CD14-positive monocyte (primary cell): ENCODE measurements around the gene TAF1C. TPM values are rescaled to one million over a fixed set of nuclear protein-coding genes. Genes with fewer than 3 reads are reported as not detected.

Experiments
- DNase-seq, 3 donors: peaks; one replicate each; pipeline ENCODE4 v3.0.0-alpha.2; 2011 to 2022
- H2AFZ ChIP-seq: 2 replicates; pipeline ENCODE4 v1.6.0; 2012; ENCODE audit warnings: mild to moderate bottlenecking, low read depth, low read length, inconsistent platforms; ENCODE audit not compliant: insufficient read depth, poor library complexity, severe bottlenecking
- H3K27ac ChIP-seq, 2 donors: 1 replicate in 1 of 2; 2 replicates in 1 of 2; pipeline ENCODE4 v1.5.1; 2012 to 2013; ENCODE audit warnings: low read length in 2 of 2, control low read depth in 1 of 2, inconsistent platforms in 1 of 2, low read depth in 1 of 2, mild to moderate bottlenecking in 1 of 2
- H3K27me3 ChIP-seq, 2 donors: one replicate each; pipeline versions ENCODE4 v1.6.0 to v1.6.1; 2011 to 2013; ENCODE audit warnings: low read length in 2 of 2; ENCODE audit not compliant: control insufficient read depth in 2 of 2, insufficient read depth in 2 of 2
- H3K36me3 ChIP-seq, 2 donors: replicated peaks in 1 of 2; 1 replicate in 1 of 2; 2 replicates in 1 of 2; pipeline versions ENCODE4 v1.5.1 to v1.6.1; 2012 to 2013; ENCODE audit warnings: low read length in 2 of 2, control low read depth in 1 of 2, inconsistent platforms in 1 of 2, mild to moderate bottlenecking in 1 of 2; ENCODE audit not compliant: insufficient read depth in 2 of 2, control insufficient read depth in 1 of 2
- H3K4me1 ChIP-seq, 2 donors: 1 replicate in 1 of 2; 2 replicates in 1 of 2; pipeline versions ENCODE4 v1.5.1 to v1.6.1; 2012 to 2013; ENCODE audit warnings: low read length in 2 of 2, control low read depth in 1 of 2, inconsistent platforms in 1 of 2, mild to moderate bottlenecking in 1 of 2, moderate library complexity in 1 of 2; ENCODE audit not compliant: insufficient read depth in 2 of 2, control insufficient read depth in 1 of 2
- H3K4me2 ChIP-seq: replicated peaks from 2 replicates; pipeline ENCODE3; 2012; ENCODE audit warnings: low read length, moderate library complexity, mild to moderate bottlenecking; ENCODE audit not compliant: poor library complexity, severe bottlenecking; ENCODE audit errors: extremely low read depth
- H3K4me3 ChIP-seq, 3 experiments: fragments of 200-600 bp in 1 of 3; sonication (generic) in 1 of 3; replicated peaks in 1 of 3; 1 replicate in 2 of 3; 2 replicates in 1 of 3; pipeline ENCODE4 v1.5.1; 2011 to 2013; ENCODE audit warnings: low read length in 3 of 3, mild to moderate bottlenecking in 3 of 3, control low read depth in 2 of 3, low read depth in 2 of 3, inconsistent platforms in 1 of 3, moderate library complexity in 1 of 3
- H3K79me2 ChIP-seq: 2 replicates; pipeline ENCODE4 v1.6.0; 2012; ENCODE audit warnings: mild to moderate bottlenecking, control low read depth, inconsistent platforms, low read length, moderate library complexity; ENCODE audit not compliant: insufficient read depth
- H3K9ac ChIP-seq: 2 replicates; pipeline ENCODE4 v1.6.0; 2017; ENCODE audit warnings: low read length, mild to moderate bottlenecking; ENCODE audit not compliant: insufficient read depth, poor library complexity, severe bottlenecking
- H3K9me3 ChIP-seq, 2 donors: replicated peaks in 1 of 2; 1 replicate in 1 of 2; 2 replicates in 1 of 2; pipeline versions ENCODE4 v1.5.1 to v1.6.1; 2012 to 2013; ENCODE audit warnings: low read length in 2 of 2, control low read depth in 1 of 2; ENCODE audit not compliant: control insufficient read depth in 1 of 2, insufficient read depth in 1 of 2
- H4K20me1 ChIP-seq: 2 replicates; pipeline ENCODE4 v1.6.0; 2012; ENCODE audit warnings: mild to moderate bottlenecking, low read length, control low read depth, moderate library complexity; ENCODE audit not compliant: insufficient read depth
- H3K27ac Mint-ChIP-seq, 7 donors: one replicate each; pipeline ENCODE4 v1.8.0; 2020; ENCODE audit warnings: mild to moderate bottlenecking in 7 of 7, mixed read lengths in 7 of 7, moderate library complexity in 6 of 7, inconsistent platforms in 2 of 7
- H3K27me3 Mint-ChIP-seq, 3 donors: one replicate each; pipeline ENCODE4 v1.8.0; 2021 to 2022; ENCODE audit warnings: low read depth in 3 of 3, mild to moderate bottlenecking in 3 of 3, mixed read lengths in 3 of 3, moderate library complexity in 3 of 3, inconsistent platforms in 1 of 3
- H3K36me3 Mint-ChIP-seq, 2 donors: one replicate each; pipeline ENCODE4 v1.8.0; 2020; ENCODE audit warnings: mixed read lengths in 2 of 2, inconsistent platforms in 1 of 2, mild to moderate bottlenecking in 1 of 2
- H3K4me1 Mint-ChIP-seq: one replicate; pipeline ENCODE4 v1.8.0; 2020; ENCODE audit warnings: mild to moderate bottlenecking, mixed read lengths
- H3K4me3 Mint-ChIP-seq, 2 donors: one replicate each; pipeline ENCODE4 v1.8.0; 2020; ENCODE audit warnings: mild to moderate bottlenecking in 2 of 2, mixed read lengths in 2 of 2, moderate library complexity in 1 of 2
- H3K9me3 Mint-ChIP-seq, 7 donors: one replicate each; pipeline ENCODE4 v1.8.0; 2020 to 2022; ENCODE audit warnings: mixed read lengths in 7 of 7, mild to moderate bottlenecking in 6 of 7, moderate library complexity in 6 of 7, inconsistent platforms in 2 of 7
- WGBS: methylation state at CpG from one replicate; pipeline ENCODE4 v1.1.5; 2013; ENCODE audit warnings: missing lambda C conversion rate; ENCODE audit not compliant: insufficient coverage; 5-methylcytosine and 5-hydroxymethylcytosine counted together
- intact Hi-C, 2 donors: fragments of 100-400 bp; cut with micrococcal nuclease; formaldehyde crosslinking; loops; one replicate each; pipeline versions ENCODE4 v1.15.0 to v1.15.1; 2023
- polyA plus RNA-seq, 3 donors: library from polyadenylated mRNA; depleted of rRNA in 1 of 3; unstranded in 2 of 3; stranded (reverse) in 1 of 3; fragments of 300-500 nt in 2 of 3; fragments of >200 nt in 1 of 3; fragmentation: Illumina TruSeq in 2 of 3; gene quantifications; 1 replicate in 2 of 3; 2 replicates in 1 of 3; pipeline ENCODE4 v1.2.3, GENCODE V29; 2012 to 2021
- TF ChIP-seq, protein P1 (sequence below): fragments of 200-600 bp; IDR thresholded peaks from one replicate; pipeline ENCODE4 v1.8.0; 2022; ENCODE audit warnings: antibody characterized with exemption, mild to moderate bottlenecking

TAF1C gene
- polyA plus RNA-seq, 3 donors = 4.0 to 126 (median 4.5) TPM

DNA sequence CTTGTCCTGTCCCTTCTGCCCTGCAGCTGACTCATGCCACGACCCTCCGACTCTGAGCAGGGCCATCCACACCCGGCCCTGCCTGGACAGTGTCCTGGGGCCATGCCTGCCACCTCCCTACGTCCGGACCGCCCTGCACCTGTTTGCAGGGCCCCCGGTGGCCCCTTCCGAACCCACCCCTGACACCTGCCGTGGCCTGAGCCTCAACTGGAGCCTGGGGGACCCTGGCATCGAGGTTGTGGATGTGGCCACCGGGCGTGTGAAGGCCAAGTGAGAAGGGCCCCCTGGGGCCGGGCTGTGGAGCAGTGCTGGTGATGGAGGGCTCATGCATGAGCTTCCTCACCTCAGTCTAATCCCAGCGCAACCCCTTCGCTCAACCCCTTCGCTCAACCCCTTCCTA lies 9.2 kb upstream of the TAF1C start:
- Mint-ChIP-seq H3K27me3 (peaks cover 3 to 14% (median 5%) of the 10 kb centered on the region in 3 donors), H3K4me1 (peaks cover 30% of the 10 kb centered on the region), H3K36me3 (no peaks in the 10 kb centered on the region), H3K27ac (no peak overlapping the region), H3K9me3 (no peaks in the 10 kb centered on the region), H3K4me3 (no peak overlapping the region)
- H4K20me1 ChIP-seq = no peaks in the 10 kb centered on the region
- H3K4me3 ChIP-seq = no peak overlapping the region
- H3K27me3 ChIP-seq = no peaks in the 10 kb centered on the region
- TF ChIP-seq, protein P1, sequence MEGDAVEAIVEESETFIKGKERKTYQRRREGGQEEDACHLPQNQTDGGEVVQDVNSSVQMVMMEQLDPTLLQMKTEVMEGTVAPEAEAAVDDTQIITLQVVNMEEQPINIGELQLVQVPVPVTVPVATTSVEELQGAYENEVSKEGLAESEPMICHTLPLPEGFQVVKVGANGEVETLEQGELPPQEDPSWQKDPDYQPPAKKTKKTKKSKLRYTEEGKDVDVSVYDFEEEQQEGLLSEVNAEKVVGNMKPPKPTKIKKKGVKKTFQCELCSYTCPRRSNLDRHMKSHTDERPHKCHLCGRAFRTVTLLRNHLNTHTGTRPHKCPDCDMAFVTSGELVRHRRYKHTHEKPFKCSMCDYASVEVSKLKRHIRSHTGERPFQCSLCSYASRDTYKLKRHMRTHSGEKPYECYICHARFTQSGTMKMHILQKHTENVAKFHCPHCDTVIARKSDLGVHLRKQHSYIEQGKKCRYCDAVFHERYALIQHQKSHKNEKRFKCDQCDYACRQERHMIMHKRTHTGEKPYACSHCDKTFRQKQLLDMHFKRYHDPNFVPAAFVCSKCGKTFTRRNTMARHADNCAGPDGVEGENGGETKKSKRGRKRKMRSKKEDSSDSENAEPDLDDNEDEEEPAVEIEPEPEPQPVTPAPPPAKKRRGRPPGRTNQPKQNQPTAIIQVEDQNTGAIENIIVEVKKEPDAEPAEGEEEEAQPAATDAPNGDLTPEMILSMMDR = no peak
- H3K4me1 ChIP-seq = peaks cover 18 to 28% of the 10 kb centered on the region in 2 donors
- DNase-seq = no peak
- H2AFZ ChIP-seq = no peak overlapping the region
- H3K36me3 ChIP-seq = no peaks in the 10 kb centered on the region
- WGBS = 93% methylated on average over 7 of the region's 16 CpGs
- no peak overlapping the region for H3K4me2 ChIP-seq
- no peak overlapping the region for H3K9ac ChIP-seq
- intact Hi-C loops = loop anchor here in 1 of 2 donors (10.0 kb wide), 1 partner anchor 51 kb away; the partner anchor contains the start of genes DNAAF1 and HSDL1
- H3K9me3 ChIP-seq = no peaks in the 10 kb centered on the region
- no peaks in the 10 kb centered on the region for H3K79me2 ChIP-seq
- H3K27ac ChIP-seq = no peak overlapping the region

DNA sequence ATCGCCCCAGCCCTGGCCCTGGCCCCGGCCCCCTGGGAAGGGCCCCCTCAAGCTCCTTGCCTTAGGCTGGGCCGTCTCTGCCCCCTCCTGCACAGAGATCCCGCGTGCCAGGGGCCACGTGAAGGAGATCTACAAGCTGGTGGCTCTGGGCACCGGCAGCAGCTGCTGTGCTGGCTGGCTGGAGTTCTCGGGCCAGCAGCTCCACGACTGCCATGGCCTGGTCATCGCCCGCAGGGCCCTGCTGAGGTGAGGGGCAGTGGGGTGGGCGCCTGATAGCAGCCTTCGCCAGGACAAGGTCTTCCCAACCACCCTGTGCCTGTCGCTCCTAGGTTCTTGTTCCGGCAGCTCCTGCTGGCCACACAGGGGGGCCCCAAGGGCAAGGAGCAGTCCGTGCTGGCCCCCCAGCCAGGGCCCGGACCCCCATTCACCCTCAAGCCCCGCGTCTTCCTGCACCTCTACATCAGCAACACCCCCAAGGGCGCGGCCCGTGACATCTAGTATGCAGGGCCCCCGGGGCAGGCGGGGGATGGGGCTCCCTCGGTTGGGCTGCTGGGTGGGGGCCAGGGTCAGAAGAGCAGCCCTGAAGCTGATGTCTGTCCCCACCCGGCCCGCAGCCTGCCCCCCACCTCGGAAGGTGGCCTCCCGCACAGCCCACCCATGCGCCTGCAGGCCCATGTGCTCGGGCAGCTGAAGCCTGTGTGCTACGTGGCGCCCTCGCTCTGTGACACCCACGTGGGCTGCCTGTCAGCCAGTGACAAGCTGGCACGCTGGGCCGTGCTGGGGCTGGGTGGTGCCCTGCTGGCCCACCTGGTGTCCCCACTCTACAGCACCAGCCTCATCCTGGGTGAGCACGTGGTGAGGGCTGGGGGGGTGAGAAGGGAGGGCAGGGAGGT lies 8.6 kb upstream of the TAF1C start:
- Histone ChIP-seq H3K27ac (no peak overlapping the region), H3K9ac (no peak overlapping the region), H3K27me3 (no peaks in the 10 kb centered on the region), H2AFZ (no peak overlapping the region), H3K4me1 (peaks cover 18 to 28% of the 10 kb centered on the region in 2 donors), H3K4me2 (no peak overlapping the region), H3K36me3 (no peaks in the 10 kb centered on the region), H3K9me3 (no peaks in the 10 kb centered on the region), H4K20me1 (no peaks in the 10 kb centered on the region), H3K4me3 (no peak overlapping the region), H3K79me2 (no peaks in the 10 kb centered on the region)
- DNase-seq = no peak
- TF ChIP-seq, protein P1 = no peak
- Mint-ChIP-seq H3K27me3 (peaks cover 0 to 14% (median 5%) of the 10 kb centered on the region in 3 donors), H3K9me3 (no peaks in the 10 kb centered on the region), H3K4me3 (no peak overlapping the region), H3K27ac (no peak overlapping the region), H3K4me1 (peaks cover 30% of the 10 kb centered on the region), H3K36me3 (no peaks in the 10 kb centered on the region)
- intact Hi-C loops = loop anchor here in 1 of 2 donors (10.0 kb wide), 1 partner anchor 51 kb away; the partner anchor contains the start of genes DNAAF1 and HSDL1
- WGBS = 94% methylated on average over 30 of the region's 38 CpGs
